ENCODE results near the gene LYZL4.

Gene LYZL4

DNA sequence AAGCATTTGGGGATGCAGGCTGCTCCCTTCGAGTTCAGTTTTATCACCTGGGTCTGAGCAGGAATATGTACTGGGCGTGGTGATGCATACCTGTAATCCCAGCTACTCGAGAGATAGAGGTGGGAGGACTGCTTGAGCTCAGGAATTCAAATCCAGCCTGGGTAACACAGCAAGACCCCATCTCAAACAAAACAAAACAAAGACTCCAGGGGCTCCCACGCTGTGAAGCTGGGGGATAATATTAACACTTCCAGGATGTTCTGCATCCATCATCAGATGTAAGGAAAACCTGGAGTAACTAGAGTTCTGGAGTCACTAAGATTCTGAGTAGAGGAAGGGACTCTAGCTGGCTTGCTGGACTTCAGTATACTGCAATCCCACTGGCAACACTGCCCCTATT, 40.6 kb downstream of the LYZL4 start:
- DNase-seq = no peak

DNA sequence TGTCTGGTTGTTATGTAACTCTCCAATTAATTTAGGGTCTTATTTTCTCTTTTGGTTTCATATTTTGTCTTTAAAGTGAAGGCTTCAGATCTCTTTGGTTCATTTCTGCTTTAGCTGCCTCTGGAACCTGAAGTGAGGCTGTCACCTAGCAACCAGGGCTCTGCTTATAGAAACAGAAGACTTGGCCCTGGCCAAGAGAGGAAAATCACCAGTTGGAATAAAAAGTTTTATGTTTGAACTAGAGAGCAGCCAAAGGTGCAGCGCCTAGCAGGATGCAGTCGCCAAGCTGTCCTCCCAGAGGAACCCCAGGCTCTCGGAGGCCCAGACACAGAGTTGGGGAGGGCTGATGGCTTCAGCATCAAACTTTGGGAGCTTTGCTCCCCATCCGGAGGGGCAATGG, 41.1 kb downstream of the LYZL4 start:
- DNase-seq = peak; percentile 46

DNA sequence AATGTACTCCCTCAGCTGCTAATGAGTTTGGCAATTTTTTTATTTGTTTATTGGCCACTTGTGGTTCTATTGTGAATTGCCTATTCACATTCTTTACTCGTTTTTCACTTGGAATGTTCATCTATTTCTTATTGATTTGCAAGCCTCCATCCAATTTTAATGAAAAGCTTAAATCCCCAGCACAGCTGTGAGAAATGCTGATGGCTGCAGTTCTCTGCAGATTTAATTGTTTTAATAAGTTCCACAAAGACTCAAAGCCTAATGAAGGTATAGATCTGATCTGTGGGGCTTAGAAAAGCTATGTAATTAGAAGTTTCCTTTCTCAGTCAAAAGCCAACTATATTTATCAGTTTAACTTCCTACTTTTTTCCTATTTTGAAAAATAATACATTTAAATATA, 41.5 kb downstream of the LYZL4 start:
- no peak for DNase-seq

DNA sequence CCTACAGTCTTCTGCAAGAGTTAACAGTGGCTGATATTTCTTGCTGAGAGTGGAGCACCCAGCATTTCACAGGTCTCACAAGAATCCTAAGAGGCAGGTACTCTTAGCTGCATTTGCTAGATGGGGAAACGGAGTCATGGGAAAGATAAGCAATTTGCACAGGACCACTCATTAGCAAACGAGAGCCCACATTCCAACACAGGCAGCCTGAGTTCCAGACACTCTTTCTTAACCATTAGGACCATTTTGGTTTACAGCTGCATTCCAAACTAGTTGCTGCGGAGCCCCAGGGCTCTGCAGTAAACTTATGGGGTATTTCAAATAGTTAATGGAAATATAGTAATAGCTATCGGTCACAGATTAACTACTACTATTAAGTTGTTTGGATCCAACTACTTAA, 42.5 kb downstream of the LYZL4 start:
- no peak for DNase-seq

DNA sequence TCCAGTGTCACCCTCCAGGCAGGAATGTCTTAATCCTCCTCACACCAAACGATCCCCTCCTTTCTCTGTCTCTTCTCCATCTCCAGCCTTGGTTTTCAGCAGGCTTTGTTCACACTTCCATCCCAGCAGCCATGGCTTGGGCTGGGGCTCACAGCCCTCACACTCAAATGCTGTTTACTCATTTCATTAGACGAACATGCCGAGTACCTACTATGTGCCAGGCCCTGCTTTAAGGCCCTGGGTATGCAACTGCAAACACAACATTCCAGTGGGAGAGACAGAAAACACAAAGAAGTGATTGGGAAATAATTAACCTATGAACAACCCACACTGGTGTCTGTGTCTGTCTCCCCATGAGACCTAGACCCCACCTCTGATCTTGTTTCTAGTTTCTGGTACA, 43.9 kb downstream of the LYZL4 start:
- DNase-seq = no peak

DNA sequence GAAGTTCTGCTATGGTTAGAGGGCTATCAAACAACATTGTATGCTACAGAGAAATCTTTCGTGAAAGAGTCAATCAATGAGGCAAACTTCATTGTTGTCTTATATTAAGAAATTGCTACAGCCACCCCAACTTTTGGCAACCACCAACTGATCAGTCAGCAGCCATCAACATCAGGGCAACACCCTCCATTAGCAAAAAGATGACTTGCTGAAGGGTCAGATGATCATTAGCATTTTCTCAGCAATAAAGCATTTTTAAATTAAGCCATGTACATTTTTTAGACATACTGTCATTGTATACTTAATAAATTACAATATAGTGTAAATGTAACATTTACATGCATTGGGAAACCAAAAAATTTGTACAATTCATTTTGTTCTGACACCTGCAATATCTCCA, 53.1 kb downstream of the LYZL4 start:
- no peak for DNase-seq

DNA sequence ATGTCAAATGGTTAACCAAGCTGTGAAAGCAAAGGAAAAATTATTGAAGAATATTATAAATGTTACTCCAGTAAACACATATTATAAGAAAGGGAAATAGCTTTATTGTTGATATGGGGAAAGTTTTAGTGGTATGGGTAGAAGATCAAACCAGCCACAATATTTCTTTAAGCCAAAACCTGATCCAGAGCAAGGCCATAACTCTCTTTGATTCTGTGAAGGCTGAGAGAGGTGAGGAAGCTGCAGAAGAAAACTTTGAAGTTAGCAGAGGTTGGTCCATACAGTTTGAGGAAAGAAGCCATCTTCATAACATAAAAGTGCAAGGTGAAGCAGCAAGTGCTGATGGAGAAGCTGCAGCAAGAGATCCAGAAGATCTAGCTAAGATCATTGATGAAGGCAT, 54.8 kb downstream of the LYZL4 start:
- no peak for DNase-seq

DNA sequence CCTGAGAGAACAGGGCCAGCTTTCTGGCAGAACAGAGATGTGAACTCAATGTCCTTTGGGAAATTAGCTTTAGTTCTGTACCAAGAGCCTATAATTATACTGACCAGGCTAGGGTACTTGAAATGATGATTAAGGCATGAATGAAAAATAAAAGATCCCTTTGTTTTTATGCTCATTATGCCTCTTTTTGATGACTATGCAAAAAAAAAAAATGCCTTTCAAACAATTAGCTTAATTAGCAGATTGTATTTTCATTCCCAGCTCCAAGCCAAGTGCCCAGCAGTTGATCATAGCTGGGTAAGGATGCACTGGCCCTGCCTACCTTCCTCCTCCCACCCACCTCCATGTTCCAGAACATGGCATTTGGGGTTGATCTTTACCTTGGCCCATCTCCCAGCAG, 56.8 kb downstream of the LYZL4 start:
- DNase-seq = no peak

DNA sequence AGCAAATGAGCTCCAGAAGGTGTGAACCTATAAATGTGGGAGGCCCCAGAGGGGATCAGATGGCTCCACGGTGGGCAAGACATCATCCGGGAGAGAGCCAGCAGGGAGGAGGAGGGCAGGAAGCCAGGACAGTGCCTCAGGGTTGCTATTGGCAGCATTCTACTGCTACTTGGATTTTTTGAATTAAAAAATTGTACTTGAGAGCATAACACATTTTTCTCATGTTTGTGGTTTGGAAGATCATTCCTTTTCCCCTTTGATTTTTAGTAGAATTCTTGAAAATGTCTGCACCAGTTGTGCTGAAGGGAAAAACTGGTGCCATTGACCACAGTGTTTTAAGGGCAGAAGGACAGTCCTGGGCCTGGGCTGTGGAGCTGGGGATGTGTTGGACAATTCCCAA, 59.2 kb downstream of the LYZL4 start:
- no peak for DNase-seq

DNA sequence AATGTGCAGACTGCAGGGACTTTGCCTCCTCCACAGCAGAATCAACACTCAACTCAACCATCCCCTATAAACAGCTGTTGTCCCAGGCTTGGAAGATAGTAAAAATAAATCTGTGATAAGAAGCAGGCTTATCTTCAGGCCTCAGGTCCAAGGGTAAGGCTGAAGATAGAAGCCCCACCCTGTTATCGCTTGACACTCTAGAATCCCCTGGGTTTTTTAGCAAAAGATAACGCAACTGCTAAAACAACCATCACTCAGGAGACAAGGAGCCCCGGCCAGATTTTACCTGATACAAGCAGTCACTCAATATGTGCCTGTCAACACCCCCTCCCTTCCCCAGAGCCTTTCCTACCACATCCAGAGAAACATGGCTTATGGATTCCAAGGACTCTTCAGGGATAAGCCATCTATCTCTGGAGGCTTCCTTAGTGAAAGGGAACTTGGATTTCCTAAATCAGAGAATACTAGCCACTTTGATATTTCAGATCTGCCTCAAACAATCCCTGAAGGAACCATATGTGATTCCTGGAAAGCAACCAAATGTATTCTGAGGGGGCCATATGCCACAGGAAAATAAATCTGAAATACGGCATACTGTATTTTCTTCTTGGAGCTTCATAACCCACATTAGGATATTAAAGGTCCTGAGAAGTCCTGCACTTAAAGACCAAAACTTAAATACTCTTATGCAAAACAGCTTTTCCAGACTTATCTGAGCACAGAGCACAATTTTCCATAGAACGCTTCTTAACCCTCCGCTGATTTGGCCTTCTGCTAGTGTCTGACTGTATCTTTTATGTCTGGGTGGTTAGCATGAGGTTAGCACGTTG, 60.4 kb downstream of the LYZL4 start:
- DNase-seq = no peak

DNA sequence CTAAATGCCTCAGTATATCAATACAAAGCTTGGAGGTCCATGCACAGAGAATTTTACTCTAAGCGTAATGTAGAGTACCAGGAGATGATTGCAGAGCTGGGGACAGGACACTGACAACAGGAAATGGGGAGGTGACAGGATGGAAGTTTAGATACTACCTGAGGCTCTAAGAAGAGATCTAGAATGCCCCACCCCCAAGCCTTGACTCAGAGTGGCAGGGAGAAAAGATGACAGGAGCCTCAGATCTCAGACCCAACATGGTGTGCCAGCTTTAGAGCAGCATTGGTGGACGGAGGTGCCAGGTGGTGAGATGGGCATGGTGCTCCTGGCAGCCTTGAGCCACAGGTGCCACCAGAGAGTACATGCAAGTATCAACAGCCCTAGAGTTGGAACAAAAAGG, 62.5 kb downstream of the LYZL4 start:
- DNase-seq = no peak
